PC-3 (cell line): Measurements from ENCODE around the gene AP4S1.

Source experiments
- EZH2 ChIP-seq: fragments of 300-600 bp; sonication (generic); IDR thresholded peaks from one replicate; pipeline ENCODE4 v1.6.1; 2017; ENCODE audit warnings: antibody characterized with exemption, mild to moderate bottlenecking, low read length; ENCODE audit not compliant: unreplicated experiment
- TF ChIP-seq, protein P1 (sequence below): fragments of 300-600 bp; sonication (generic); conservative IDR thresholded peaks from 2 replicates; pipeline ENCODE4 v1.5.1; 2017; ENCODE audit warnings: antibody characterized with exemption, low read depth, mild to moderate bottlenecking, low read length

DNA sequence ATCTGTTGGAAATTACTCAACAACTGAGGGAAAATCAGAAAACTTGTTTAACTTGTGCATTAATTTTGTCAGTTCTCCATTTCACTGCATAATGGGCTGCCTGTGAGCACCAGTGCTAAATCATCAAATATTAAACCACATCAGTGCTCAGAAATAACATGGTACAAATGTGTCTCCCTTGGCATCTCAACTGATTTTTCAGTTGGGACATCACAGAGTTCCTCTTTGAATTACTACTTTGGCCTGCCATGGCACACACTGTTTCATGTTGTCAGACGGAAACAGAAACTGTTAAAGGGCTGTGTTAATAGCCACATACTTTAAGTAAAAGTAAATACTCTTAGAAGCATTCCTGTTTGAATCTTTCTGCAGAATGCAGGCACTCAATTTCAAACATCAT is 42.8 kb downstream of the AP4S1 start:
- no peak for TF ChIP-seq EZH2
- TF ChIP-seq, protein P1, sequence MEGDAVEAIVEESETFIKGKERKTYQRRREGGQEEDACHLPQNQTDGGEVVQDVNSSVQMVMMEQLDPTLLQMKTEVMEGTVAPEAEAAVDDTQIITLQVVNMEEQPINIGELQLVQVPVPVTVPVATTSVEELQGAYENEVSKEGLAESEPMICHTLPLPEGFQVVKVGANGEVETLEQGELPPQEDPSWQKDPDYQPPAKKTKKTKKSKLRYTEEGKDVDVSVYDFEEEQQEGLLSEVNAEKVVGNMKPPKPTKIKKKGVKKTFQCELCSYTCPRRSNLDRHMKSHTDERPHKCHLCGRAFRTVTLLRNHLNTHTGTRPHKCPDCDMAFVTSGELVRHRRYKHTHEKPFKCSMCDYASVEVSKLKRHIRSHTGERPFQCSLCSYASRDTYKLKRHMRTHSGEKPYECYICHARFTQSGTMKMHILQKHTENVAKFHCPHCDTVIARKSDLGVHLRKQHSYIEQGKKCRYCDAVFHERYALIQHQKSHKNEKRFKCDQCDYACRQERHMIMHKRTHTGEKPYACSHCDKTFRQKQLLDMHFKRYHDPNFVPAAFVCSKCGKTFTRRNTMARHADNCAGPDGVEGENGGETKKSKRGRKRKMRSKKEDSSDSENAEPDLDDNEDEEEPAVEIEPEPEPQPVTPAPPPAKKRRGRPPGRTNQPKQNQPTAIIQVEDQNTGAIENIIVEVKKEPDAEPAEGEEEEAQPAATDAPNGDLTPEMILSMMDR: no peak
